OCI-LY7 (cell line): ENCODE results near the gene MFSD6L. TPM values are rescaled to one million over a fixed set of nuclear protein-coding genes. Genes with fewer than 3 reads are reported as not detected.

Source experiments
- BruUV-seq: library from RNA; stranded (reverse); fragments of 400-500 nt; replicated peaks from 2 replicates; lab custom pipeline; 2021; lab: Mats Ljungman, UMichigan
- CTCF ChIA-PET: fragments of 300-600 bp; sonication (Branson Sonifier 250); formaldehyde crosslinking; loops from one replicate; lab custom pipeline; 2022; ENCODE audit warnings: antibody characterized with exemption; ENCODE audit not compliant: unreplicated experiment; lab: Charles Lee
- POLR2A ChIA-PET: fragments of 300-600 bp; sonication (Branson Sonifier 250); formaldehyde crosslinking; loops from one replicate; lab custom pipeline; 2022; ENCODE audit warnings: antibody characterized with exemption; lab: Charles Lee
- DNase-seq: peaks from one replicate; pipeline ENCODE4 v3.0.0-alpha.2; 2015; ENCODE audit warnings: low spot score
- H2AFZ ChIP-seq: fragments of 200-600 bp; sonication (generic), shearing (Covaris generic); 2 replicates; pipeline ENCODE4 v1.6.1; 2014; ENCODE audit warnings: mild to moderate bottlenecking, antibody characterized with exemption, low read length, moderate library complexity
- H3K27ac ChIP-seq: fragments of 200-600 bp; sonication (generic); 2 replicates; pipeline ENCODE4 v1.5.1; 2014; ENCODE audit warnings: mixed run types, low read depth, mild to moderate bottlenecking, moderate library complexity, low read length, inconsistent platforms; ENCODE audit not compliant: poor library complexity, severe bottlenecking
- H3K36me3 ChIP-seq: fragments of 200-600 bp; sonication (generic); 2 replicates; pipeline ENCODE4 v1.6.1; 2014; ENCODE audit warnings: mild to moderate bottlenecking, antibody characterized with exemption, low read length, moderate library complexity, mixed read lengths; ENCODE audit not compliant: insufficient read depth
- H3K4me1 ChIP-seq: fragments of 200-600 bp; sonication (generic); 2 replicates; pipeline ENCODE4 v1.5.1; 2014; ENCODE audit warnings: mild to moderate bottlenecking, low read length; ENCODE audit not compliant: insufficient read depth, poor library complexity, severe bottlenecking
- H3K4me2 ChIP-seq: fragments of 200-600 bp; sonication (generic); 2 replicates; pipeline ENCODE4 v1.6.1; 2014; ENCODE audit warnings: mild to moderate bottlenecking, low read length
- H3K4me3 ChIP-seq: fragments of 200-600 bp; sonication (generic); 2 replicates; pipeline ENCODE4 v1.5.1; 2014; ENCODE audit warnings: mild to moderate bottlenecking, low read depth, low read length; ENCODE audit not compliant: poor library complexity, severe bottlenecking
- H3K79me2 ChIP-seq: fragments of 200-600 bp; sonication (generic); 2 replicates; pipeline ENCODE4 v1.6.1; 2016; ENCODE audit warnings: low read depth, mild to moderate bottlenecking, low read length, moderate library complexity, mixed read lengths; ENCODE audit not compliant: insufficient read depth
- H3K9me2 ChIP-seq: fragments of 200-600 bp; sonication (generic); 2 replicates; pipeline ENCODE4 v1.6.1; 2016; ENCODE audit warnings: mild to moderate bottlenecking, low read length, mixed read lengths; ENCODE audit not compliant: insufficient read depth
- H3K9me3 ChIP-seq: fragments of 200-600 bp; sonication (generic); 2 replicates; pipeline ENCODE4 v1.6.1; 2014; ENCODE audit warnings: mild to moderate bottlenecking, mixed run types, low read length, mixed read lengths
- H4K20me1 ChIP-seq: fragments of 200-600 bp; sonication (generic); 2 replicates; pipeline ENCODE4 v1.6.1; 2014; ENCODE audit warnings: mild to moderate bottlenecking, antibody characterized with exemption, low read length, moderate library complexity, mixed read lengths; ENCODE audit not compliant: insufficient read depth
- EZH2phosphoT487 ChIP-seq: fragments of 200-600 bp; sonication (generic); IDR thresholded peaks from 2 replicates; pipeline ENCODE4 v1.6.1; 2018; ENCODE audit warnings: low read depth, borderline replicate concordance, mild to moderate bottlenecking, mixed run types, antibody characterized with exemption, low read length, moderate library complexity, mixed read lengths
- intact Hi-C: fragments of 100-400 bp; cut with micrococcal nuclease; formaldehyde crosslinking; loops from one replicate; pipeline ENCODE4 v1.10.0; 2022; ENCODE audit not compliant: unreplicated experiment
- total RNA-seq, 2 experiments: library from RNA; depleted of rRNA in 1 of 2; stranded (reverse); fragments of >200 nt in 1 of 2; shearing (Covaris generic) in 1 of 2; gene quantifications; 2 replicates each; pipeline ENCODE4 v1.2.3, GENCODE V29; 2014 to 2022
- TF ChIP-seq, protein P1 (sequence below): fragments of 200-600 bp; sonication (generic); conservative IDR thresholded peaks from 2 replicates; pipeline ENCODE4 v1.5.1; 2014; ENCODE audit warnings: mild to moderate bottlenecking, antibody characterized with exemption, low read length, moderate library complexity, mixed read lengths

The MFSD6L gene
- total RNA-seq, 2 experiments from 2014 or later: not detected

DNA sequence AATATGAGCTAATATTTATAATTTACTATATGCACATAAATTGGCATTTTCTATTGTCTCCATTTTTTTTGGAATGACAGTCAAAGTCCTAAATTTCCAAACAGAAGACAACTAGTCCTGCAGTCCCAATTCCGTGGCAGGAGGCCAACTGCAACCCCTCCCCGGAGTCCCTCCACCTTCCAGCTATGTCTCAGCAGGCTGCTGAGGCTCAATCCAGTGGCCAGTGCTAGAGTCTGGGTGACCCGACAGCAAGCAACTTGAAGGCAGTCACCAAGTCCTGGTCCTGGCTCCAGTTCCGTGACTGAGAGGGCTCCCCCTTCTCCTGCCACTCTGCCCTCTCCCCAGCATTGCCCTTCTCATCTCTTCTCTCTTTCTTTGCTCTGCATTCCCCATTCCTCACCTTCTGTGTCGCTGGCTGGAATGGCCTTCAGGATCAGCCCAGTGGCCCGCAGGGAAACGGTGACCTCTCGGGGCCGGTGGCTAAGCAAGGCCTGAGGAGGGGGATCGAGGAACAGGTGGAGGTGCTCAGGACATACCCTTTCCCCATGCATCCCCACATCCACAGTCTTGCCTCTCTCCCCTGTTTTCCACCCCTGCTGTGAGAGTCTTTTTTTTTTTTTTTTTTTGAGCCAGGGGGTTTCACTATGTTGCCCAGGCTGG lies 22.4 kb upstream of the MFSD6L start:
- Histone ChIP-seq H3K4me3 (no peak overlapping the region), H3K4me2 (no peak overlapping the region), H3K27ac (no peak overlapping the region), H2AFZ (no peak overlapping the region), H3K9me2 (no peaks in the 10 kb centered on the region), H3K36me3 (no peaks in the 10 kb centered on the region), H4K20me1 (no peaks in the 10 kb centered on the region), H3K79me2 (no peaks in the 10 kb centered on the region), H3K9me3 (0 out of 2 replicates have a peak, but pooled peaks cover 7% of the 10 kb centered on the region), H3K4me1 (no peaks in the 10 kb centered on the region)
- POLR2A ChIA-PET: no interaction called here
- TF ChIP-seq EZH2phosphoT487: no peak
- TF ChIP-seq, protein P1, sequence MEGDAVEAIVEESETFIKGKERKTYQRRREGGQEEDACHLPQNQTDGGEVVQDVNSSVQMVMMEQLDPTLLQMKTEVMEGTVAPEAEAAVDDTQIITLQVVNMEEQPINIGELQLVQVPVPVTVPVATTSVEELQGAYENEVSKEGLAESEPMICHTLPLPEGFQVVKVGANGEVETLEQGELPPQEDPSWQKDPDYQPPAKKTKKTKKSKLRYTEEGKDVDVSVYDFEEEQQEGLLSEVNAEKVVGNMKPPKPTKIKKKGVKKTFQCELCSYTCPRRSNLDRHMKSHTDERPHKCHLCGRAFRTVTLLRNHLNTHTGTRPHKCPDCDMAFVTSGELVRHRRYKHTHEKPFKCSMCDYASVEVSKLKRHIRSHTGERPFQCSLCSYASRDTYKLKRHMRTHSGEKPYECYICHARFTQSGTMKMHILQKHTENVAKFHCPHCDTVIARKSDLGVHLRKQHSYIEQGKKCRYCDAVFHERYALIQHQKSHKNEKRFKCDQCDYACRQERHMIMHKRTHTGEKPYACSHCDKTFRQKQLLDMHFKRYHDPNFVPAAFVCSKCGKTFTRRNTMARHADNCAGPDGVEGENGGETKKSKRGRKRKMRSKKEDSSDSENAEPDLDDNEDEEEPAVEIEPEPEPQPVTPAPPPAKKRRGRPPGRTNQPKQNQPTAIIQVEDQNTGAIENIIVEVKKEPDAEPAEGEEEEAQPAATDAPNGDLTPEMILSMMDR: no peak
- CTCF ChIA-PET: no interaction called here
- BruUV-seq: no TSS peak
- DNase-seq: no peak
- intact Hi-C loops: no loop called here

DNA sequence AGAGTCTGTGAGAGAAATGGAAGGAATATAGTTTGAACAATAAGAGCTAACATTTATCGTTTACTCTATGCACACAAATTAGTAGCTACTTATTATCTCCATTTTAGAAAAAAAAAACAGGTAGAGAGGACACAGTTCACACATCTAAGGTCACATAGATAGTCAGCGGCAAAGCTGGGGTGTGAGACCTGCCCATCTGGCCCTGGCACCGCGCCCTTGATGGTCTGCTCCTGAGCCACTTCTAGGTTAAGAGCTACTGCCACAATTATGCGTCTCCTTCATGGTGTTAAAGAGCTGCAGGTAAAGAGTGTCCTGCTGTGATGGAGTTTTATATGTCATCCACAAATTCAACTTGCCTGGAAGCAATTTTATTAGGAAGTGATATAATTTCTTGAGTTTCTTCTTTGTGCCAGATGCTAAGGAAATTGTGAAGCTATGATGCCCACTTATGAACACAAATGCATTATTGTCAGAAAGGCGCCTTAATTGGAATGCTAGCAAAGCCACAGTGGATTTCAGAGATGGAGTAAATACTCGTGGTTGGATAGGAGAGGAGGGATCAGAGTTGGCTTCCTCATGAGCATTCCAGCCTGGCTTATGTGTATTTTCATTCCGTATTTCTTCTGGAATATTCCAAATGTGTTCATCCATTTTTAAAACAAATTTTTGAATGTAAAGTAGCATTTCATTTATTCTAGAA lies 21.3 kb upstream of the MFSD6L start:
- no peak for DNase-seq
- Histone ChIP-seq H4K20me1 (no peaks in the 10 kb centered on the region), H3K9me2 (no peaks in the 10 kb centered on the region), H3K4me3 (no peak overlapping the region), H3K79me2 (no peaks in the 10 kb centered on the region), H3K4me2 (no peak overlapping the region), H2AFZ (no peak overlapping the region), H3K27ac (no peak overlapping the region), H3K9me3 (0 out of 2 replicates have a peak, but pooled peaks cover 7% of the 10 kb centered on the region), H3K4me1 (no peaks in the 10 kb centered on the region), H3K36me3 (no peaks in the 10 kb centered on the region)
- intact Hi-C loops: no loop called here
- BruUV-seq: no TSS peak
- CTCF ChIA-PET: no interaction called here
- TF ChIP-seq EZH2phosphoT487: no peak
- TF ChIP-seq, protein P1: no peak
- POLR2A ChIA-PET: no interaction called here
